ENCODE data around the gene TSPAN17. TPM values are rescaled to one million over a fixed set of nuclear protein-coding genes. Genes with fewer than 3 reads are reported as not detected.
A peak's percentile ranks its signal among the peaks of the same experiment; 100 is the strongest.

The TSPAN17 gene
- total and polyA plus RNA-seq, 10 of the 15 experiments (the other 5 are each of a cell fraction or from before 2014, with no cell fraction given): 0.24 to 17.1 (median 10.4) TPM

- peak in 1 of 2 experiments; percentile 53; a peak in 1 of 4 replicates for TF ChIP-seq BHLHE40 (IDR thresholded peaks at IDR 0.05; ENCODE audit: borderline replicate concordance in 1 of 2, low read depth in 2 of 2, low read length in 1 of 2)
- no peak for TF ChIP-seq ZNF687 (IDR thresholded peaks at IDR 0.05)
- H4K20me1 ChIP-seq (ENCODE audit: control insufficient read depth, insufficient read depth): no peaks in the 10 kb centered on the region
- H2AFZ ChIP-seq (ENCODE audit: control insufficient read depth, low read depth, low read length): no peak overlapping the region
- H3K79me2 ChIP-seq (ENCODE audit: control insufficient read depth, insufficient read depth, low read length): no peaks in the 10 kb centered on the region
- BruUV-seq (replicated peaks): no TSS peak
- no peak overlapping the region for H3K4me3 ChIP-seq
- no peaks in the 10 kb centered on the region for H3K4me1 ChIP-seq (ENCODE audit: control insufficient read depth, insufficient read depth, low read length)
- no peak overlapping the region for H3K27ac ChIP-seq (ENCODE audit: control insufficient read depth, insufficient read depth)
- ChIA-PET POLR2A (interaction anchor here (0.6 kb wide), 1 partner anchor 1497 kb away, joined by 4 read pairs; no protein-coding TSS in a partner anchor), RAD21 (ENCODE audit: unreplicated experiment) (interaction anchor here (0.6 to 1.1 kb wide), 2 partner anchors 148 to 191 kb away, joined by 3 read pairs; no protein-coding TSS in a partner anchor), SMC1A (ENCODE audit: uncharacterized antibody, unreplicated experiment) (interaction anchor here (0.6 kb wide), 1 partner anchor 231 kb away, joined by 3 read pairs; no protein-coding TSS in a partner anchor), CTCF (interaction anchor here (0.6 to 2.1 kb wide), 2 partner anchors 33 to 1657 kb away, joined by 3 to 14 read pairs; no protein-coding TSS in a partner anchor)
- no peaks in the 10 kb centered on the region; the same call in 2 of the 3 replicates for H3K9me3 ChIP-seq (replicated peaks; ENCODE audit: control insufficient read depth, insufficient read depth, low read length)
- FAIRE-seq (no peak), ATAC-seq (no peak), DNase-seq (ENCODE audit: low read depth, low spot score) (no peak)
- H3K4me2 ChIP-seq (ENCODE audit: control insufficient read depth, insufficient read depth): no peak overlapping the region
- H3K36me3 ChIP-seq (ENCODE audit: control insufficient read depth in 2 of 2, insufficient read depth in 2 of 2, low read length in 1 of 2): no peaks in the 10 kb centered on the region
- in situ Hi-C loops (cut with MboI): no loop called here
- WGBS (ENCODE audit: insufficient coverage, insufficient replicate concordance, low lambda C conversion rate, missing lambda C conversion rate): 17% methylated on average over 13 of the region's 13 CpGs
- intact Hi-C loops (cut with micrococcal nuclease; ENCODE audit: unreplicated experiment): no loop called here
- no peak overlapping the region for H3K9ac ChIP-seq (ENCODE audit: control insufficient read depth, insufficient read depth, low read length)
- H3K27me3 ChIP-seq (replicated peaks in 1 of 2; ENCODE audit: control insufficient read depth in 2 of 2, insufficient read depth in 2 of 2, low read length in 1 of 2): peaks cover 0 to 7% of the 10 kb centered on the region in 2 experiments; a peak in 3 of 4 replicates
Observed at GRCh38 chr5:176692839-176693476, 45.7 kb downstream of the TSPAN17 start.
